GM21526 (cell line): Measurements from ENCODE around the gene ANK2.

Experiments used
- ATAC-seq: cut with Tn5 transposase; IDR thresholded peaks from one replicate; pipeline ENCODE4 v1.9.1; 2021; ENCODE audit warnings: moderate library complexity; ENCODE audit not compliant: unreplicated experiment, low FRiP score

ANK2 gene

GRCh38 chr4:113145519-113146291 is 96.3 kb downstream of the ANK2 start:
- no peak for ATAC-seq

- peak; percentile 78 for ATAC-seq
These were observed 97.5 kb downstream of the ANK2 start for GRCh38 chr4:113146876-113147358.

GRCh38 chr4:113147498-113148111 is 98.2 kb downstream of the ANK2 start:
- ATAC-seq: no peak

- no peak for ATAC-seq
These were observed 99.5 kb downstream of the ANK2 start for GRCh38 chr4:113148925-113149324.

DNA sequence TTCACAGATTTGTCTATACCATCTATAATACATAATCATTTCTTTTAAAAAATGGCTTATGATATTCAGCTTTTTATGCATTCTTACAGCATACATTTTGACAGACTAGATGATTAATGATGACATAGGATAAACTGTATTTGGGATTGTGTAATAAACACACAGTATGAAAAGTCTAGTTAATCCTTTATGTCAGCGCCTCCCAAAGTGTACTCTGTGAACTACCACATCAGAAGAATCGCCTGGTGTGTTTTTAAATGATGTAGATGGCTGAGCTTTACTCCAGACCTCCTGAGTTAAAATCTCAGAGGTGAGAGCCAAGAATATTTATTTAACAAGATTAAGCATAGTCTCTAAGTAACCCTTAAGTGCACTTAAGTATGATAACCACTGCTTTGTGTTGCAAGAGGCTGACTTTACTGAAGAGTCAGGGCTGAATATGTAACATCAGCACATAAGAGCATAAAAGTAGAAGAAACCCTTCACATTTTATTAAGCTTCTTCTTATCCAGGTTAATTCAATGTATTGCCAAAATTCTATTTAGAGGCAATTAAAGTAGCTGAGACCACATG is 104.2 kb downstream of the ANK2 start:
- ATAC-seq: no peak

DNA sequence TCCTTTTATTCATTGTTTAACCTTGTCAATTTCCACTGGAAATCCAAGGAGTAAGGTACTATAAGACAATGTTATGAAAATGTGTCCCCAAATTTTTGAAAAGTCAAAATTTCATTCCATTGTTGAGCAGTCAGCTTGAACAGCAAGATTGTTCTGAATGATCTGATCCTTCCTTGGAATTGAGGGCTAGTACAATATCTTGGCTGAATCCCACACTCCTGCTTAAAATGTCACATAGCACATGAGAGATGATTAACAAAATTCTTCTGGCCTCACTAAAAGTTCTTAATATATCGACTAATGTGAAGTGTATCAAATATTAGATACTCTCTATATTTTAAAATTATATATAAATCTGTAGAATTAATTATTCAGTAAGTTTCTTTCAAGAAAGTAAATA is 104.8 kb downstream of the ANK2 start:
- no peak for ATAC-seq

DNA sequence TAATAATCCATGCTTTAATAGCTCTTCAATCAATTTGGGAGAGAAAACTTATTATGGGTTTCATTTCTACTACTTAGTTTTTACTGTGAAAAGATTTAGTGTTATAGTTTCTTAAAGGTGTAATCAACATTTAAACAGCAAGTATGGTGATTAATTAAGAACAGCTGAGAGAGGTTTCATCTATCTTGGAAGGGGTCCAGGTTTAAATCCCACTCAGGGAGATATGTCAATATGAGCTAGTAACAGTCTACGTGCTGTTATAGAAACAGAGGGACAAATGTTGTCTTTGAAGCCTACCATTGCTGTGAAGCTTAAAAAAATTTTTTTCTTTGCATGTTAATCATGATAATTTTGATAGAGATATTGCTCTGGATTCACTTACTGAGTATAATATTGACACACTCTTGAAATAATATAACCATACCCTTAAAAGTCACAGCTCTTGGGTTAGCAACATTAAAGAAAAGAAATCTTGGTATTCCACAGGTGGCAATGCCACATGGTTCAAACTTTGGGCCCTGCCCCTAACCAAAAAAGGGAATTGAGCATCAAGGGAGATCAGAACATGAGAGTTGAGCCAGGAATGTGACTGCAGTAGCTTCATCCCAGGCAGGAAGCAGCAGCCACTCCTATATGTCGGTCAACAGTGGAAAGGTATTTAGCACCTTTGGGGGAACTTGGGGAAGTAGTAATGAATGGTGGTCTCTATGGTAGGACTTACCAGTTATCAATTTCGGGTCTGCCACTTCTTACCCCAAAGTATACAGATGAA is 107.8 kb downstream of the ANK2 start:
- no peak for ATAC-seq

DNA sequence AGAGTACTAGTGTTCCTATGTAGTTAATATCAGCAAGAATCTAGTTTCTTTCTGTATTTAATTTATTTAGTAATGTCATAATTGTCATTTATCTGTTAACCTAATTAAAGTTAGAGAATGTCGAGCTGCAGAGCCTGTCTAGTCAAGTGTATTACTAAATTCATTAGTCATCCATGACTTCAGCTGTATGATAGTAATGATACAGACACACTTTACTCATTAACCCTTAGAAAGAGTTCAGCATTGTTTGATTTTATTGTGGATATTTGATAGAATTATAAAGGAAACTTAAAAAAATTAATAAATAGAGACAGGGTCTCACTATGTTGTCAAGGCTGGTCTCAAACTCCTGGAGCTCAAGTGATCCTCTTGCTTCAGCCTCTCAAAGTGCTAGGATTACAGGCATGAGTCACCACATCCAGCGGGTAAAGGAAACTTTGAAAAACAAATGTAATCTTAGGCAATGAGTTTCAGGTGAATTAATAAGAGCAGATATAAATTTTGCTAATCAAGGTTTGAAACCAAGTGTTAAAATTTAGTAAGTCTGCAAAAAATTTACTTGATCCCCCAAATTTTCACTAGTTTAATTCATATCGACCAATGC is 110.6 kb downstream of the ANK2 start:
- no peak for ATAC-seq

GRCh38 chr4:113160548-113160947 is 111.1 kb downstream of the ANK2 start:
- no peak for ATAC-seq

DNA sequence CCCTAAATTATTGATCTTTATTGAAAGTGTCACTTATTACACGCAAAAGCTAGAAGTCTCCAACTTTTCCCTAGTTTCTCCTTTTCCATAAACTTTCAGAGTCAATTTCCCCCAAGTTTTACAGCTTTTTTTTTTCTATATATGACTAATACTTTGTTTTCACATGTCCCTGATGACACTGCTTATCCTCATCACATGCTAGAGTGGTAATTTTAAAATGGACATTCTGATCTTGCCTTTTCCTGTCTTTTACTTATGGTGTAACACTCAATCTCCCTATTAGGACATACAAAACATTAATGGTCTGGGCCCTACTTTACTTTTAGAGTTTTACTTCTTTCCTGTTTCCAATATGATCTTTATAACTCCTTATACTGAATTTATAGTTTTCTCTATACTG is 112.6 kb downstream of the ANK2 start:
- ATAC-seq: no peak

DNA sequence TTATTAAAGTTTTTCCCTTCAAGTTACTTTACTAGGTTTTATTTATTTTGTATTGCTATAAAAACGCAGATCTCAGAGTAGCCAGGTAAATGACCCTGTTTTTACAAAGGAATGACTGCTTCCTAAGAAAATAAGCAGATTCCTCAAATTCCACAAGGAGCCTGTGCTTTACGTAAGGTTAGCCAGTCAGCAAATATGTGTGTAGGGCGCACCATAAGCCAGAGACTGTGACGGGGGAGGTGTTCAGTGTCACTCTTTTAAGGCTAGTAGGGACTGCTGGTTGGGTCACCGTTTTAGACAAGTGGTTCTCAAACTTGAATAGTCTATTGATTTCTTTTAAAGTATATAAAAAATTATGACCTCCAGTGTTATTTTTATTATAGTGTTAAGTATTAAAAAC is 119.9 kb downstream of the ANK2 start:
- no peak for ATAC-seq

GRCh38 chr4:113170115-113170804 is 120.8 kb downstream of the ANK2 start:
- no peak for ATAC-seq

DNA sequence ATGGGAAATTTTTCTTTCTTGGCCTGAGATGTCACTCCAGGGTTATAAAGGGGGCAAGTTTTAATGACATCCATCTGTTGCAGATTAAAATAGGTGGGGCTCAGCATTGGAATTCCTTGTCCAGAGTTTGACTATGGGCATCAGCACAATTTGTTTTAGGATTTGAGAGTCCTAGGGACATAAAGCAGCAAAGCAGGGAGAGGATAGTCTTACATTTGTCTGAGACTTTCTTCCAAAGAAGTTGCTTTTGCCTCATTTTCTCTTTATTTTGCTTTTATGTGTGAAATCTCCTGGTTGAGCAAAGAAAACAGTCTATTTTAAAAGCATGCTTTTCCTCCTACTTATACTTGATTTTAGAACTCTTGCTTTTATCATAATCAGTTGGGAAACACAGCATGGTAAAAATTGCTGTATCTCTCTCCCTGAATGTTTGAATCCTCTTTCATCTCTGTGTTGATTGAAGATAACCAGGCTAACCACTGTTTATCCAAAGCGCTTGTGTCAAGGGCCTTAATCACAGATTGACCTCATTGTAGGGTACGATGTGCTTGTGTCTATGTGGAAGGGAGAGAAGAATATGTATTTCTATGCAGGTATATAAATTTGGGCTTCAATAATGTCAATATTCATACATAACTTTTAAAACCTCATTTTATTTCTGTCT is 121.5 kb downstream of the ANK2 start:
- ATAC-seq: no peak

- no peak for ATAC-seq
These were observed 123.8 kb downstream of the ANK2 start for GRCh38 chr4:113173126-113173792.

- no peak for ATAC-seq
These were observed 124.4 kb downstream of the ANK2 start for GRCh38 chr4:113173793-113174264.

DNA sequence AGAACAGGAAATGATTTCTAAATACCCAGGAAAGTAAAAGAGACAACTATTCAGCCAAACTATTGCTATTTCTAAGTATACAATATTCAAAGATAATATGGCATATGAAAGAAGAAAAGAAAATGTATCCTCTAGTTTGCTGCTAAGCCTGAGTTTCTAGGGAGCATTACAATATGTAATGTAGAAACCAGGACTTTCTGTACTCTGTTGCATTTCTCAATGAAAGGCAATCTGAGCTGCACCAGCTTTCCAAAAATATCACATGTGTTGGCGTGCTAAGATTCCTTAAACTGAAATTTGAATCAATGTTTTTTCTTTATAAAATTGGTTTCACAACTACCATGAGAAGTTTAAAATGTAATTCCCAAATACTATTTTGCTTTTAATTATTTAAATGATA is 129.6 kb downstream of the ANK2 start:
- no peak for ATAC-seq

DNA sequence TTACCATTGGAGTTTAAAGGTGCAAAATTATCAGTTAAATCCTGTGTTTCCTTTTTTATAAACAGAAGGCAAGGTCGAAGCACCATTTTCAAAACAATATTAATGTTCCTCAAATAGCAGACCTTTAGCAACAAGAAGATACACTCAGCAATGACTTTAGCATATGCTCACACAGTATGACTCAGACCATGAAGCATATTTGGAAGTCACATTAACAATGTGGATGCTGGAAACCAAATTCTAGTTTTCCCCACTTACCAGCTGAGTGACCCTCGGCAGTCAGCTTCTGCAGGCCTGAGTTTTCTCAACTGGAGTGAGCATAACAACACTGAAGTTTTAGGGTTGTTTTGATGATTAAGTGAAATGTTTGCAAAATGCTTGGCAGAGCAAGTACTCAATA is 130.5 kb downstream of the ANK2 start:
- ATAC-seq: no peak

GRCh38 chr4:113181289-113182007 is 132.0 kb downstream of the ANK2 start:
- ATAC-seq: no peak
